ENCODE data around the gene TRMT2A.

The TRMT2A gene

DNA sequence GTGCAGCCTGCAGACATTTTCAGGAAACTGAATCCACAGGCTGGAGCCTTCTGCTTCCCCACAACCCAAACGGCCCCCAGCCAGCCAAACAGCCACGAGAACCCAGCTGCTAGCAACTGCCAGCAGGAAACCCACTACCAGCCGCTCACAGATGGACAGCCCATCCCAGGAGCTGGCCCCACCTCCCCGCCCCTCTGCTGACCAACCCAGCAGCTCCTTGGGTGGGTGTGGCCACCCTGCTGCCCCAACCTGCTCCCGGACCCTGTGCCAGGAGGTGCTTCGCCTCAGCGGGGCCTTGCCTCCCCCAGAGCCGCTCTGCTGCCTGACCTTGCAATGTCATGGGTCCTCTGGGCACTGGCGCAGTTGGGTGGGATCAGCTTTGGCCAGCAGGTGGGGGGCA lies 42.0 kb upstream of the TRMT2A start:
- H3K4me3 ChIP-seq (replicated peaks; ENCODE audit: low read depth, low read length) = no peak overlapping the region
- DNase-seq (ENCODE audit: low read depth) = no peak
- TF ChIP-seq, protein P1, sequence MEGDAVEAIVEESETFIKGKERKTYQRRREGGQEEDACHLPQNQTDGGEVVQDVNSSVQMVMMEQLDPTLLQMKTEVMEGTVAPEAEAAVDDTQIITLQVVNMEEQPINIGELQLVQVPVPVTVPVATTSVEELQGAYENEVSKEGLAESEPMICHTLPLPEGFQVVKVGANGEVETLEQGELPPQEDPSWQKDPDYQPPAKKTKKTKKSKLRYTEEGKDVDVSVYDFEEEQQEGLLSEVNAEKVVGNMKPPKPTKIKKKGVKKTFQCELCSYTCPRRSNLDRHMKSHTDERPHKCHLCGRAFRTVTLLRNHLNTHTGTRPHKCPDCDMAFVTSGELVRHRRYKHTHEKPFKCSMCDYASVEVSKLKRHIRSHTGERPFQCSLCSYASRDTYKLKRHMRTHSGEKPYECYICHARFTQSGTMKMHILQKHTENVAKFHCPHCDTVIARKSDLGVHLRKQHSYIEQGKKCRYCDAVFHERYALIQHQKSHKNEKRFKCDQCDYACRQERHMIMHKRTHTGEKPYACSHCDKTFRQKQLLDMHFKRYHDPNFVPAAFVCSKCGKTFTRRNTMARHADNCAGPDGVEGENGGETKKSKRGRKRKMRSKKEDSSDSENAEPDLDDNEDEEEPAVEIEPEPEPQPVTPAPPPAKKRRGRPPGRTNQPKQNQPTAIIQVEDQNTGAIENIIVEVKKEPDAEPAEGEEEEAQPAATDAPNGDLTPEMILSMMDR (IDR thresholded peaks at IDR 0.05; ENCODE audit: low read length, missing control alignments) = no peak

DNA sequence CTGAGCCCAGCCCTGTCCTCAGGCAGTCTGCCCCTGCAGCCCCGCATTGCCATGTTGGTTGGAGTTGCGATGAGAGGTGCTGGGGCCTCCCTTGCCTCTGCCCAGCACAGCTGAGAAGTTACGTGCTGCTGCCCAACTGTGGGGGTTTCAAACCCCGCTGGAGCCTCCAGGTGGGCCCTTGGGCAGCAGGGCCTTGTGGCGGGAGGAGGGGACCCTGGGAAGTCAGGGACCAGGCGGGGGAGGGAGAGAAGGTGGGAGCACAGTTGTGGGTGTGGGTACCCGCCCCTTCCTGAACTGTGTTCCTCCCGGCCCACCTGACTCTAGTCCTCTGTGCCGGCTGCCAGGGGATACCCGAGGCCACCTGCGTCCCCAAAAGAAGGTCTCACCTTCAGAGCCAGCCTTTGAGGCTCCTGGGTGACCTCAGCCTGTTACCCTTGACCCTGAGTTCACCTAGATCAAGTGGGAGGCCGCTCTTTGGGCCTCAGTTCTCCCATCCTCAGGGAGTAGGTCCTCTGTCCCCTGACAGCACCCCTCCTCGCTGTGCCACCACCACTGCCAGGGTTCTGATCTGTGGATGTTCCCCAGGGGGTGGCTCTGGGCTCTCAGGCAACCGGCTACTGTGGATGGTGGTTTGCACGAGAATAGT lies 41.5 kb upstream of the TRMT2A start:
- DNase-seq (ENCODE audit: low read depth) = no peak
- TF ChIP-seq, protein P1 (IDR thresholded peaks at IDR 0.05; ENCODE audit: low read length, missing control alignments) = no peak
- no peak overlapping the region for H3K4me3 ChIP-seq (replicated peaks; ENCODE audit: low read depth, low read length)

DNA sequence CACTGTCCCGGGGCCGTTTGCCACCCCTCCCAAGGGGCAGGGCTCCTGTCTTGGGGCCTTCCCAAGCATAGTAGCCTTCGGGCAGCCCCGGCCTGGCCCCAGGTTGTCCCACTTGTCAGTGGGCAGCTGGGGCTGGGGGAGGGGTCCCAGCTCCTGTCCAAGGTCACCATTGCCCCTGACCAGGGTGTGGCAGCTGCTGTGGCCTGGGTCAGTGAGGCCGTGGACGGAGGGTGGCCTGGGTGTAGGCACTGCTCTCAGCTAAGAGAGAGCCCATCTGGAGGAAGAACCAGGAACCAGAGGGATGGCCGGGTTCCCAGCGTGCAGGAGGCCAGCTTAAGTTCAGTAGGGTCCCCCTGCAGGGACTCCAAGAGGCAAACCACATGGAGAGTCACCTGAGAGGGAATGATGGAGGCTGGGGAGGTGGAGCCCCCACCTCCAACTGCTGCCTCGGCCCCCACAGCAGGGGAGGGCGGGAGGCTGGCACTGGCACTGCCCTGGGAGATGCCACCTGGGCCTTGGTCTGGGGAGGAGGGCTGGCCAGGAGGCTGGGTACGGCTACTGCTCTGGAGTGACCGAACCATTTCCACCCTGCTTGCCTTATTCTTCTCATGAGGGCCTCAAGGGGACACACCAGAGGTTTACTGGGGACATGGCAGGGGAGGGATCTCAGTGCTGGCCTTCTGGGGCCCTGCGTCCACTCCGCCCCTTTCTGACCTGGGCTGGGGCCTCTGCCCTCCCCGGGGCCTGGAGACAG lies 40.6 kb upstream of the TRMT2A start:
- DNase-seq (ENCODE audit: low read depth) = no peak
- H3K4me3 ChIP-seq (replicated peaks; ENCODE audit: low read depth, low read length) = no peak overlapping the region
- TF ChIP-seq, protein P1 (IDR thresholded peaks at IDR 0.05; ENCODE audit: low read length, missing control alignments) = no peak

DNA sequence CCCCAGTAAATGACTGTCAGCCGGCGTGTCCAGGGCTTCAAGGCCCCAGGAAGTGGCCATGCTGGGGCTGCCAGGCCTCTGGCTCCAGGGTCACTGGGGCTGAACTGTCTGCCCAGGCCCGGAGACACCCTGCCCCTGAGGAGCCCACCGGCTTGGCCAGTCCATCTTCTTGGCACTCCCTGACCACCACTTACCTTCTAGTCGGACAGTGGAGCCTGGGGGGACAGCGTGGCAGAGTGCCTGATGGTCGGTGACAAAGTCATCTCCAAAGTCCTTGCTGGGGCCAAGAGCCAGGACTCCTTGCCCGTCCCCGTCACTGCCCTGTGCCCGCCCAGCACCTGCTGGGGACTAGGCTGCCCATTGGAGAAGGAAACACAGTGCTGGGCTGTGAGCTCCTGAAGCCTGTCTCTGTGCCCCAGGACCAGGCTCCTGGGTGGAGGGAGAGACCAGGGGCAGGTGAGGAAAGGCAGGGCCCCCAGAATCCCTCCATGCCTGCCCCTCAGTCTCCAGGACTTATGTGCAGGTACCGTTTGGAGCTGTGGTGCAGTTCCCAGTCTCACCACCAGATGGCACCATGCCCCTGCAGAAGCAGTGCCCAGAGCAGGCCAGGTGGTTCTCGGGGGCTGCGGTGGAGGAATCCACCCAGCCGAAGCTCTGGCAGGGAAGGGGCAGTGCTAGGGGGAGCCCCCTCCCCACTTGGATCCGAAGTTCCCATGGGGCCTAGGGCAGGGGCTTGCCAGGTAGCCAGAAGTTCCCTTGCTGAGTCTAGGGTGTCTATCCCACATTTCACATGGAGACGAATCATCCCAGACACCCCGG lies 39.8 kb upstream of the TRMT2A start:
- DNase-seq (ENCODE audit: low read depth) = peak; percentile 81
- TF ChIP-seq, protein P1 (IDR thresholded peaks at IDR 0.05; ENCODE audit: low read length, missing control alignments) = peak; percentile 93
- H3K4me3 ChIP-seq (replicated peaks; ENCODE audit: low read depth, low read length) = no peak overlapping the region

DNA sequence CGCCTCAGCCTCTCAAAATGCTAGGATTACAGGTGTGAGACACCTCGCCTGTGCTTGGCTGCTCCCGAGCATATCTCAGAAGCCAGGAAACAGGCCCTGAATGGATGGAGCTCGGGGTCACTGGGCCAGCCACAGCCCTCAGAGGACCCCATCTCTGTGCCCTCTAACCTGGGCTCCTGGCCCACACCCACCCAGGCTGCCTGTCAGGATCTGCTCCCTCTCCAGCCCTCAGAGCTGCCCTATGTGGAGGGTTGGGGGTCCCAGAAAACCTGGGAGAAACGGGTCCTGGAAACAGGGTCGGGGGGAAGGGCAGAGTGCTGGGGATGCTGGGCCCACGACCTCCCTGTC lies 39.0 kb upstream of the TRMT2A start:
- DNase-seq (ENCODE audit: low read depth) = no peak
- H3K4me3 ChIP-seq (replicated peaks; ENCODE audit: low read depth, low read length) = no peak overlapping the region
- TF ChIP-seq, protein P1 (IDR thresholded peaks at IDR 0.05; ENCODE audit: low read length, missing control alignments) = no peak

DNA sequence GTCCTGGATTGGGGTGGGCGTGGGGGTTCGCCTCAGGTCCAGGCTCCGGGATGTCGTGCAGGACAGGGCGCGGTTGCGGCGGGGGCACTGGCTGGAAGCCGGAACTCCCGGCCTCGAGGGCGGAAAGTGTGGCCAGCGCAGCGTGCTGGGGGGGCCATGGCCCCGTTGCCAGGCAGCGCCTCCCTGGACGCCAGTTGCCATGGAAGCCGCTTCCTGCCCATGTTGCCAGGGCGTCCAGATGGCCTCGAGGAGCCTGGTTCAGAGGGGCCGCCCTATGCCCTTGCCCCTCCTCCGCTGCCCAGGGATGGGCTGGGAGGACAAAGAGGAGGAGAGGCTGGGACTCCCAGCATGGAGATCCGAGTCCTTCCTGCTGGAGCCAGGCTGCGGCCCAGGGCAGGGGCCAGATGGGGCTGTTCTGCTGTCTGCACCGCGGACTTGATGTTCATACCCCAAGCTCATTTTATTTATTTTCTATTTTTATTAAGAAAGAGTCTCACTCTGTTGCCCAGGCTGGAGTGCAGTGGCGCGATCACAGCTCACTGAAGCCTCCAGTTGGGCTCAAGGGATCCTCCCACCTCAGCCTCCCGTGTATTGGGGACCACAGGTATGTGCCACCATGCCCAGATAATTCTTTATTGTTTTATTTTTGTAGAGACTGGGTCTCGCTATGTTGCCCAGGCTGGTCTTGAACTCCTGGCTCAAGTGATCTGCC lies 38.5 kb upstream of the TRMT2A start:
- peak; percentile 12 for DNase-seq (ENCODE audit: low read depth)
- TF ChIP-seq, protein P1 (IDR thresholded peaks at IDR 0.05; ENCODE audit: low read length, missing control alignments) = no peak

More for the DNA sequence above, 38.5 kb upstream of the TRMT2A start:
- H3K4me3 ChIP-seq (replicated peaks; ENCODE audit: low read depth, low read length) = no peak overlapping the region
